HG03439 (cell line): ENCODE measurements around the gene FAT1.

ENCODE experiments used
- ATAC-seq: cut with Tn5 transposase; IDR thresholded peaks from one replicate; pipeline ENCODE4 v1.9.1; 2021; ENCODE audit warnings: mild to moderate bottlenecking, moderate library complexity; ENCODE audit not compliant: unreplicated experiment

The FAT1 gene

DNA sequence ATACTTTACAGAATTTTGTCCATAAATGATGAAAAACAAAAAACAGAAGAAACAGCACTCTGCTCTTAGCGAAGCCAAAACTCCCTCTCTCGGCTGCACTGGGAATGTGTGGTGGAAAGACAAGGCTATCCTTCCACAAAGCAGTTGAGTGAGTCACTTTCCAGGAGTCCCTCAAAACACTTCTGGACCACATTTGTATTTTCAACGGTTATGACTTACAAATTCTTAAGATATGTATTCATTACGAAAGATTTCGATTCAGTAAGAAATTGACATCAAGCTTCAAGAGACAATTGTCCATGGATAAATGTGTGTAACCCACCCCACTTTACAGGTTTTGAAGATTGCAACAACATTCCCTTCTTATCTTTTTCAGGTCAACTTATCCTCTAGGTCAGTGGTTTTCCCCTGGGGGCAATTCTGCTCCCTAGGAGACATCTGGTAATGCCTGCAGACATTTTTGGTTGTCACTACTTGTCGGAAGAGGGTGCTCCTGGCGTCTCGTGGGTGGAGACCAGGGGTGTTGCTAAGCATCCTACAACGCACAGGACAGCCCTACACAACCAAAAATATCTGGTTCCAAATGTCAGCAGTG lies 101.6 kb downstream of the FAT1 start:
- no peak for ATAC-seq

GRCh38 chr4:186619088-186619487 lies 104.6 kb downstream of the FAT1 start:
- ATAC-seq: no peak

DNA sequence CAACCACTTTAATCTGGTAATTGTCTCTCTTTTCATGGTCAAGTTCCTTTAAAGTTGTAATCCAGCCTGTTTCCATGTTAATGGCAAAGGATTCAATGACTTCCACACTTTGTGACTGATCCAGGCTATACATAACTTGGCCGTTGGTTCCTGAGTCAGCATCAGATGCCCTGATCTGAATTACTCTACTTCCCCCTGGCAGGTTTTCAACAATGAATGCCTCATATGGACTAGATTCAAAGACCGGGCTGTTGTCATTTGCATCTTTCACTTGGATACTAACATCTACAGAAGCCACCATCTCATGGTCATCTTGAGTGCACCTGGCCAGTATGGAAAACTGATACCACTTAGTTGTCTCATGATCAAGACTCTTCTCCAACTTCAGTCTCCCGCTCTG lies 105.7 kb downstream of the FAT1 start:
- no peak for ATAC-seq

- no peak for ATAC-seq
These were observed 116.2 kb downstream of the FAT1 start for GRCh38 chr4:186607490-186607889.

DNA sequence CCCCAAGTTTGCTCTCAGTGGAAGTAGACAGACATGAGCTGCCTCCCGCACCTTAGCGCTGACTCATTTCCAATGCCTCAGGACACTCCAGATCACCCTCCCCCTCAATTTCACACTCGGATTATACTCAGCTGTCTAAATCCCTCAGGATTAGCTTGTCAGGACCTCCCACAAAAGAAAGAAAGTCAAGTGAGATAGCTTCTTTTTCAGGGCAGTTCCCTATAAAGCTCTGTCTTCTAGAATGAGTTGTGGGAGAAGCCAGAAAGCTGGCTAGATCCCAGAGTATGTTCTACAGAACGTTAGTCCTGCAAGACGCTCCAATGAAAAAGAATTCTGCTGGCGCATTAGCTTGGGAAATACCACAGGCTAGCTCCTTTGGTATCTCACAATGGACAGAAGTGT lies 117.1 kb downstream of the FAT1 start:
- no peak for ATAC-seq

- no peak for ATAC-seq
These were observed 118.3 kb downstream of the FAT1 start for GRCh38 chr4:186605261-186605865.

GRCh38 chr4:186604124-186604807 lies 119.4 kb downstream of the FAT1 start:
- no peak for ATAC-seq

GRCh38 chr4:186602978-186603377 lies 120.7 kb downstream of the FAT1 start:
- no peak for ATAC-seq

- ATAC-seq: no peak
These were observed 124.2 kb downstream of the FAT1 start for GRCh38 chr4:186599483-186599882.

DNA sequence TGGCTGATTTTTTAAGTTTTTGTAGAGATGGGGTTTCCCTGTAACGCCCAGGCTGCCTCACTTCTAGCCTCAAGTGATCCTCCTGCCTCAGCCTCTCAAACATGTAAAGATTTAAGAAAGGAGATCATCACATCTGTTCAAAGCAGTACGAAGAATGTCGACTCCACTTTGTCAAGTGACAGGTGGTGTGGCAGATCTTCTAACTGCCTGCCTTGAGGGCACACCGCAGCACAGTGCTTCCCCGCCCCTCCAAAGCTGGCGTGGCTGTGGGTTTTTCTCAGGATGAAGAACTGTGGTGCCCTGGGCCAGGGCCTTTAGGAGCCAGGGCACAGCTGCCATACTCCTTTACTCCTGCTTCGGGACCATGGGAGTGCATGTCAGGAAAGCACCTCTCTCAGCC lies 125.0 kb downstream of the FAT1 start:
- no peak for ATAC-seq

DNA sequence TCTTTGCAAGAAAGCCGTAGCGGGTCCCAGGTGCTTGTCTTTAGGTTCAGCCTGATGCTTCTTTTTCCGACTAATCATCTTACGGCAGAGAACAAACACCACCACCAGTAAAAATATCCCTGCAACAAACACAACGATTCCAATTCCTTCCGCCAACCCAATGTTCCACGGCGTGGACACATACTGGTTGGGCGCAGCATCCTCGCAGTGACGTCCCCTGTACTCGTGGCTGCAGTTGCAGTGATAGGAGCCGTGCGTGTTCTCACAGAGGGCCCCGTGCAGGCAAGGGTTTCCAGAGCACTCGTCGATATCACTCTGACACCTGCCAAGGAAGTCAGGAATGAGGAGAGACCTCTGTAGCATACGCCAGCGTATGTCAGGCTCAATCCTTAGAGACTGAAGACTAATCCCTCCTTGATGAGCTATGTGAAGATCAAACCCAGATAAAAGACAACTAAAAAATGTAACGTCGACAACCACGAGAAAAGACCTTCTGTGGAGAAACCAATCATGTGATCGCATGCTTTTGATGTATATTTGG lies 126.7 kb downstream of the FAT1 start:
- ATAC-seq: no peak

- no peak for ATAC-seq
These were observed 127.3 kb downstream of the FAT1 start for GRCh38 chr4:186596346-186596745.

- no peak for ATAC-seq
These were observed 130.1 kb downstream of the FAT1 start for GRCh38 chr4:186593587-186593973.

GRCh38 chr4:186592966-186593586 lies 130.6 kb downstream of the FAT1 start:
- no peak for ATAC-seq

GRCh38 chr4:186592445-186592844 lies 131.2 kb downstream of the FAT1 start:
- no peak for ATAC-seq

DNA sequence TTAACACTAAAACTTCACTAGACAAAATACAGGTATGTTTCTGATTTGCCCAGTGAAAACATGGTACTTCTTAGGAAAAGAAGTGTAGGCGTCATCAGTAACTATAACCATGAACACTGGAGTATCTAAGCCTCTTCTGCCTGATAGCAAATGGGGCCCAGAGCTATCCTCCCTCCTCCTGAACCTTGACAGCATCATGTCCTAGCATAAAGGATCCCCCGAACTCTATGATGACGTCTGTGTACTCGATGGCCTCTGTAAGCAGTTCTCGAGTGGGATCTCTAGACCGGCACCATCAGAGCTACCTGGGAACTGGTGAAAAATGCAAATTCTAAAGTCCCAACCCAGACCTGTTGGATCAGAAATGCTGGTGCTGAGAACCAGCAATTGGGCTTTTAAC lies 132.0 kb downstream of the FAT1 start:
- no peak for ATAC-seq

DNA sequence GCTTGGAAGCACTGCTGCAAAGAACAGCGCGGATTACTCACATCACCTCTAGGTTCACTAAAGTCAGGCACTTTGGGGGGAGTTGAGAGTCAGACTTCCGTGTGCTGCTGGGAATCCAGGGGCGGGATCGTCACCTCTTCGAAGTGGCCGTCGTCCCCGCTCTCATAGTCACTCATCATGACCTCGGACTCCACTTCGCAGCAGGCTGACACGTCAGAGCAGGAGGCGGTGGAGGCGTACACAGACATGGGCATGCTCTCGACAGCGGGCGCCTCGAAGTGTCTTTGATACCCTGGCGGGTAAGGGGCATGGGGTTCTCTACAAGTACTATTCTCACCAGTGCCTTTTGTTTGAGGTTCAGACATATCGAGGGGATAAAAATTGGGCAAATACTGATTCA lies 135.2 kb downstream of the FAT1 start:
- ATAC-seq: no peak

DNA sequence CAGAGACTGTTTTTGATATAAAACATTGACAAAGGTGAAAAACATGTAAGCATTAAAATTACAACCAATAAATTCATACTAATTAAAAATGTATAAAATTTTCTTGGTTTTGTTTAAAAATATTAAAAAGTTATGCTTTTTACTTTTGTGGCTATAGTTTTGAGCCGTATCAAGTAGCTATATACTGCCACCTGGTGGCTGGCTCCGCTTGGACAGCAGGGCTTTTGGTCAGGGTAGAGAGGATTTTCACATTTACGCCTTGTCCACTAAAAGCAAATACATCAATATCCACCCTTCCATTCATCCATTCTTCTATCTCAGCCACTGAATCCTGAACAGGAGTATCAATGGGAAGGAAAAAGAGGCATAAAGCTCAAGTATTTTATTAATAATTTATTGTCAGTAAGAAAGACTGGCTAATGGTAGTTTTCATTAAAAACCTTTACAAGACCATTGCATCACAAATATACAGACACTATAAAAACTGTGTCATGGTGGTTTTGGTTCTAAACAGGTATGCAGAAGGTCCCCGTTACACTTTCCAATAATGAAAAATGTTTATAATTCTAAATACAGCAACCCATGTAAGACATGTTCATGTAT lies 136.1 kb downstream of the FAT1 start:
- ATAC-seq: no peak

DNA sequence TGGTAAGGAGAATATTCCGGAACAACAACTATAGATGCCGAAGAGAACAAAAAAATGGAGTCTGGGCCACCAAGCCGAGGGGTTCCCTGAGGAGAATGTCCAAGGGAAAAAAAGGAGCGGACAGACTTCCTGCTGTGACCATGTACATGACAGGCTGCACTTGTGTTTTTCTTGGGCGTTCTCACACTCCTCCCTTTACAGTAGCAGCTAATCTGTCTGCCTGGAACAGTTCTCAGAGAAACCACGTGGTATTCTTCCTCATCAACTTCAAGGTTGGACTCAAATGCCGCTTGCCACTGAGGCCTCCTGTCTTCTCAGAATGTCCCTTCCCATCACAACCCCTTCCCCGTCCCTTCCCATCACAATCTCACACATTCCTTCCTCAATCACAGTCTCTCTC lies 137.5 kb downstream of the FAT1 start:
- no peak for ATAC-seq

DNA sequence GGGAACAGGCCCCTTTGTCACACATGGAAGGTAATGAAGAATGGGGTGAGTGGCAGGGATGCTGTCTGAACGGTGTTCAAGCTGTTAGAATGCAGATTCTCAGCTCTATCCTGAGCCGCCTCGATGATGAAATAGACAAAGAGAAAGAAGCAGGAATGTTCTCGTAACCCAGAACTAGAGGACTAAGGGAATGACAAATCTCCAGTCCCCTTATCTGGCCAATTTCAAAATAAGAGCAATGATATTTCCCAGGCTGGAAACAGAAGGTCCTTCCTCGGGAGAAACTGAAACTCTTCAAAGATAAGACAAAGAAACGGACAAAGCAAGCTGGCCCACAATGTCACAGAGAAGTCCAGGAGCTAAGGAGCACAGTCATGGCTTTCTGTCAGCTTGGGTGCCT lies 138.7 kb downstream of the FAT1 start:
- ATAC-seq: no peak

GRCh38 chr4:186581421-186581820 lies 142.2 kb downstream of the FAT1 start:
- ATAC-seq: no peak
